Peyer's patch (tissue), 4 donors: ENCODE results near the gene EPAS1. TPM values are rescaled to one million over a fixed set of nuclear protein-coding genes. Genes with fewer than 3 reads are reported as not detected.

Experiments used
- DNase-seq, 3 donors: peaks; one replicate each; pipeline ENCODE4 v3.0.0-alpha.2; 2017 to 2019
- H3K27ac ChIP-seq, 4 donors: fragments of 200-600 bp; sonication (generic); one replicate each; pipeline ENCODE4 v1.5.1; 2016 to 2019
- H3K27me3 ChIP-seq, 2 donors: fragments of 200-600 bp; sonication (generic); one replicate each; pipeline ENCODE4 v1.5.1; 2019
- H3K36me3 ChIP-seq, 3 donors: fragments of 200-600 bp; sonication (generic); one replicate each; pipeline ENCODE4 v1.5.1; 2016 to 2019
- H3K4me1 ChIP-seq, 4 donors: fragments of 200-600 bp; sonication (generic); one replicate each; pipeline ENCODE4 v1.5.1; 2016 to 2019
- H3K4me3 ChIP-seq, 4 donors: fragments of 200-600 bp; sonication (generic); 1 replicate in 3 of 4; 2 replicates in 1 of 4; pipeline ENCODE4 v1.5.1; 2016 to 2019; ENCODE audit warnings: mild to moderate bottlenecking in 1 of 4
- H3K9me3 ChIP-seq, 4 donors: fragments of 200-600 bp; sonication (generic); one replicate each; pipeline ENCODE4 v1.5.1; 2016 to 2019; ENCODE audit warnings: mild to moderate bottlenecking in 1 of 4
- CTCF ChIP-seq, 6 experiments: fragments of 450-650 bp in 4 of 6; fragments of 200-600 bp in 2 of 6; sonication (generic) in 1 of 6; IDR thresholded peaks; one replicate each; pipeline ENCODE4 v1.5.1; 2017 to 2019; ENCODE audit warnings: antibody characterized with exemption in 6 of 6, mild to moderate bottlenecking in 3 of 6, moderate library complexity in 1 of 6
- POLR2A ChIP-seq, 2 donors: fragments of 450-650 bp; IDR thresholded peaks; one replicate each; pipeline ENCODE4 v1.5.1; 2017; ENCODE audit warnings: antibody characterized with exemption in 2 of 2, mild to moderate bottlenecking in 2 of 2, moderate library complexity in 2 of 2
- total RNA-seq, 4 donors: library from RNA; depleted of rRNA; stranded (reverse); fragments of >200 nt; gene quantifications; one replicate each; pipeline ENCODE4 v1.1.0, GENCODE V29; 2016

EPAS1 gene
- total RNA-seq, 4 donors from 2014 or later = 114 to 240 (median 196) TPM

DNA sequence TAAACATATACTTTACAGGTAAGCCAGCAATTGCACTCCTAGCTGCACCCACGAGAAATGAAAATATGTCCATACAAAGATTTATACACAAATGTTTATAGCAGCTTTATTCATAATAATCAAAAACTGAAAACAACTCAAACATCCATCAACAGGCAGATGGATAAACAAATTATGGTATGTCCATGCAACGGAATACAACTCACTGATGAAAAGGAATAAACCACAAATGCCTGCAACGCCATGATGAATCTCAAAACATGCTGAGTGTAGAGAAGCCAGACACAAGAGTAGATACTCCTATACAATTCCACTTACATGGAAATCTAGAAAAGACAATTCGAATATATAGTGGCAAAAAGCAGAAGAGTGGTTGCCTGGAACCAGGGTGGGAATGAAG, 76.0 kb downstream of the EPAS1 start:
- Histone ChIP-seq H3K27ac (no peak overlapping the region), H3K9me3 (no peaks in the 10 kb centered on the region), H3K36me3 (peaks cover 0 to 79% (median 0%) of the 10 kb centered on the region in 3 donors), H3K27me3 (no peaks in the 10 kb centered on the region), H3K4me1 (no peaks in the 10 kb centered on the region), H3K4me3 (no peak overlapping the region)
- no peak for TF ChIP-seq POLR2A (IDR thresholded peaks at IDR 0.05)
- no peak for TF ChIP-seq CTCF (IDR thresholded peaks at IDR 0.05)
- DNase-seq = no peak

- TF ChIP-seq CTCF (IDR thresholded peaks at IDR 0.05) (no peak), POLR2A (IDR thresholded peaks at IDR 0.05) (no peak)
- DNase-seq = no peak
- Histone ChIP-seq H3K27ac (no peak overlapping the region), H3K9me3 (no peaks in the 10 kb centered on the region), H3K4me1 (peaks cover 0 to 5% (median 0%) of the 10 kb centered on the region in 4 donors), H3K27me3 (no peaks in the 10 kb centered on the region), H3K4me3 (no peak overlapping the region), H3K36me3 (peaks cover 0 to 87% (median 0%) of the 10 kb centered on the region in 3 donors)
These were observed 78.4 kb downstream of the EPAS1 start for GRCh38 chr2:46375566-46376125.

DNA sequence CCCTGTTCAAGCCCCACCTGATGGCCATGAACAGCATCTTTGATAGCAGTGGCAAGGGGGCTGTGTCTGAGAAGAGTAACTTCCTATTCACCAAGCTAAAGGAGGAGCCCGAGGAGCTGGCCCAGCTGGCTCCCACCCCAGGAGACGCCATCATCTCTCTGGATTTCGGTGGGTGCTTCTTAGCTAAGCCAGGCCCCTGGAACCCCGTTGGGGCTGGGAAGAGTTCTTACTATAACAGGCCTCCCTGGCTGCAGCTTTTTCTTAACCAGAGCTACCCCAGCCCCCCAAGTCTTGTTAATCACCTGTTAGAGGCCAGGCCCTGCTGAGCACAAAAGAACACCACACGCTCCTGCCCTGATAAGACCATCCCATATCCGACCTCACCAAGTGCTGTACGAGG, 79.4 kb downstream of the EPAS1 start:
- no peak for TF ChIP-seq POLR2A (IDR thresholded peaks at IDR 0.05)
- TF ChIP-seq CTCF (IDR thresholded peaks at IDR 0.05) = no peak
- Histone ChIP-seq H3K27me3 (no peaks in the 10 kb centered on the region), H3K27ac (peak overlapping the region in 2 of 4 donors; percentile 13 to 40), H3K4me1 (peaks cover 0 to 5% (median 0%) of the 10 kb centered on the region in 4 donors), H3K9me3 (no peaks in the 10 kb centered on the region), H3K36me3 (peaks cover 0 to 87% (median 0%) of the 10 kb centered on the region in 3 donors), H3K4me3 (no peak overlapping the region)
- no peak for DNase-seq

GRCh38 chr2:46377101-46377581, 79.9 kb downstream of the EPAS1 start:
- Histone ChIP-seq H3K36me3 (peaks cover 0 to 87% (median 0%) of the 10 kb centered on the region in 3 donors), H3K9me3 (no peaks in the 10 kb centered on the region), H3K27me3 (no peaks in the 10 kb centered on the region), H3K27ac (peak overlapping the region in 2 of 4 donors; percentile 13 to 40), H3K4me1 (peaks cover 0 to 5% (median 0%) of the 10 kb centered on the region in 4 donors), H3K4me3 (no peak overlapping the region)
- no peak for TF ChIP-seq POLR2A (IDR thresholded peaks at IDR 0.05)
- TF ChIP-seq CTCF (IDR thresholded peaks at IDR 0.05) = no peak
- no peak for DNase-seq

GRCh38 chr2:46377666-46378560, 80.7 kb downstream of the EPAS1 start:
- no peak for DNase-seq
- peaks cover 0 to 87% (median 0%) of the 10 kb centered on the region in 3 donors for H3K36me3 ChIP-seq
- peak overlapping the region in 3 of 4 donors; percentile 10 to 40 (median 19) for H3K27ac ChIP-seq
- no peak overlapping the region for H3K4me3 ChIP-seq
- peaks cover 0 to 5% (median 0%) of the 10 kb centered on the region in 4 donors for H3K4me1 ChIP-seq
- TF ChIP-seq POLR2A (IDR thresholded peaks at IDR 0.05) (no peak), CTCF (IDR thresholded peaks at IDR 0.05) (no peak)
- H3K27me3 ChIP-seq = no peaks in the 10 kb centered on the region
- no peaks in the 10 kb centered on the region for H3K9me3 ChIP-seq
